Measurements from ENCODE around the gene FANK1.

The FANK1 gene

DNA sequence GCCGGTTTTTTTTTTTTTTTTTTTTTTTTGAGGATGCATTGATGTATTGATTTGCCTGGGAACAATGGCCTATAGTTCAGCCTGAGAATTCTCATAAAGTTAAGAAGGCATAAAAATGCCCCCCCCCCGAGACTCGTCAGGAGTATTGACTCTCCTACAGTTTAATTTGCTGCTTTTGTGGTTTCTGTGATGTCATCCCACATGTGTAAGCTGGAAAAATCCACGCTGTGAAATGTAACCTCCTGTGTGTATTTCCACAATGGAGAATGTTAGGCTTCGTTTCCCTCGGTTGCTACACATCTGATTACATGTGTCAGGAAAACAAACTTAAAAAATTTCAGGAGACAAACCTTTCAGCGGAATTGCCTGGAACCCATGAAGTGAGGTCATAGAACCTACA is 117.9 kb downstream of the FANK1 start:
- TF ChIP-seq, protein P1, sequence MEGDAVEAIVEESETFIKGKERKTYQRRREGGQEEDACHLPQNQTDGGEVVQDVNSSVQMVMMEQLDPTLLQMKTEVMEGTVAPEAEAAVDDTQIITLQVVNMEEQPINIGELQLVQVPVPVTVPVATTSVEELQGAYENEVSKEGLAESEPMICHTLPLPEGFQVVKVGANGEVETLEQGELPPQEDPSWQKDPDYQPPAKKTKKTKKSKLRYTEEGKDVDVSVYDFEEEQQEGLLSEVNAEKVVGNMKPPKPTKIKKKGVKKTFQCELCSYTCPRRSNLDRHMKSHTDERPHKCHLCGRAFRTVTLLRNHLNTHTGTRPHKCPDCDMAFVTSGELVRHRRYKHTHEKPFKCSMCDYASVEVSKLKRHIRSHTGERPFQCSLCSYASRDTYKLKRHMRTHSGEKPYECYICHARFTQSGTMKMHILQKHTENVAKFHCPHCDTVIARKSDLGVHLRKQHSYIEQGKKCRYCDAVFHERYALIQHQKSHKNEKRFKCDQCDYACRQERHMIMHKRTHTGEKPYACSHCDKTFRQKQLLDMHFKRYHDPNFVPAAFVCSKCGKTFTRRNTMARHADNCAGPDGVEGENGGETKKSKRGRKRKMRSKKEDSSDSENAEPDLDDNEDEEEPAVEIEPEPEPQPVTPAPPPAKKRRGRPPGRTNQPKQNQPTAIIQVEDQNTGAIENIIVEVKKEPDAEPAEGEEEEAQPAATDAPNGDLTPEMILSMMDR (conservative IDR thresholded peaks at IDR 0.05; ENCODE audit: low read depth, low read length), result no peak
- no peak overlapping the region for H3K4me3 ChIP-seq (ENCODE audit: low read length)
- no peak for DNase-seq (ENCODE audit: low read depth)

DNA sequence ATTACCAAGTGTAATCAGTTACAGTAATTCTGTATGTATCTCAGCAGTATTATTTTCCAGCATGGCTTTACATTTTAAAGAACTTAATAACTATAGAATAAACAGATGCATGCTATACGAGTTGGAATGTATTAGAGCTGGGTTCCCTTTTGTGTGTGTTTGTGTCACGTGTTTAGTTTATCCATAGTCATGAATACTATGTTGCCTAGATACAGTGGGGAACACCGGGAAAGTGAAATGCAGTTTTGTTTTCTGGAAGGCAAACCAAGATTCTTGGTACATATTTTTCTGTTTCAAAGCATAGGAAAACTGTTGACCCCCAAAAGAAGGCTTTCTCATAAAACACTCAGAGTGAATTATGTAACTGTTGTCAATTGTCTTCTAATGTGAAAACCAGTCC is 119.0 kb downstream of the FANK1 start:
- no peak for DNase-seq (ENCODE audit: low read depth)
- TF ChIP-seq, protein P1 (conservative IDR thresholded peaks at IDR 0.05; ENCODE audit: low read depth, low read length), result no peak
- no peak overlapping the region for H3K4me3 ChIP-seq (ENCODE audit: low read length)

DNA sequence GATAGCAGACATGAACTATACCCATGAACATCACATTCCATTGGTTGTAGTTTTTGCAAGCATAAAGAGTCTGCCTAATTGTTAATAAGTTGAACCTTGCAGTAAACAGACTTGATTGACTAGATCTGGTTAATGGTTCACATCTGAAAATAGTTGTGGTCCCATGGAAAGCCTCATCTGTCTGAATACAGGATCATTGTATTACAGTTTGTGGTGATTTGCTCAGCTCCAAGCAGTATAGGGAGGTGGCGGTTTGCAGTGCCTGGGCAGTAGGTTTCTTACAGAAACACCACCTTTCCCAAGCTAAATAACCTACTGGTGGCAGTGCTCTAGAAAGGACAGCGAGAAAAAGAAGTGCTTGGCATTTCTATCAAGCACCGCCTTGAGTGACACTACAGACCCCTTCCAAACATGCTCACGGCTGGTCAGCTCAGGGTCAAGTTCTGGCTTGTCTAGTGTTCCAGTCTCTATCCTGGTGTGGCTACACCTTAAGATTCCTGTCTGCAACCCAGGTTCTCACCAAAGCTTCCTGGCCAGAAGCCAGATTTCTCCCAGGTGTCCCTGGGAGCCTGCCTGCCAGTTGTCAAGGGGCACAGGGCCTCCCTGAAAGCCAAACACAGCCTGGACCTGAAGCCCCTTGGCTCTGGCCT is 119.9 kb downstream of the FANK1 start:
- TF ChIP-seq, protein P1 (conservative IDR thresholded peaks at IDR 0.05; ENCODE audit: low read depth, low read length), result no peak
- no peak overlapping the region for H3K4me3 ChIP-seq (ENCODE audit: low read length)
- no peak for DNase-seq (ENCODE audit: low read depth)

DNA sequence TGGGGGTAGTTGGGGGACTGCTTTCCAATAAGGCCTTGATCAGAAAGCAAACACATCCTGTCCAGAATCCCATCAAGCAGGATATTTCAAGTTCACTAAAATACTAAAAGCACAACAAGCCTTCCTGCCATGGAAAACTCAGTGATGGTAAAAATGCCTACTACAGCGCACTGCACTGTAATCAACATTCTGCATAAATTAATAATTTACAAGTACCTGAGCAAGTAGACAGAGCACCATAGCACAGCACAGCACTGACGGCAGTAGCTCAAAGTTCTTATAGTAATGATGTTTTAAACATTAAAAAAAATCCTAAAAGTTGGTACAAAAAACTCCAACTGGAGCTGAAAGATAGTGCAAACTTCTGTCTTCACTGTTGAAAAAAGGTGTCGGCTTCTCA is 120.5 kb downstream of the FANK1 start:
- DNase-seq (ENCODE audit: low read depth), result no peak
- TF ChIP-seq, protein P1 (conservative IDR thresholded peaks at IDR 0.05; ENCODE audit: low read depth, low read length), result no peak
- H3K4me3 ChIP-seq (ENCODE audit: low read length), result no peak overlapping the region

DNA sequence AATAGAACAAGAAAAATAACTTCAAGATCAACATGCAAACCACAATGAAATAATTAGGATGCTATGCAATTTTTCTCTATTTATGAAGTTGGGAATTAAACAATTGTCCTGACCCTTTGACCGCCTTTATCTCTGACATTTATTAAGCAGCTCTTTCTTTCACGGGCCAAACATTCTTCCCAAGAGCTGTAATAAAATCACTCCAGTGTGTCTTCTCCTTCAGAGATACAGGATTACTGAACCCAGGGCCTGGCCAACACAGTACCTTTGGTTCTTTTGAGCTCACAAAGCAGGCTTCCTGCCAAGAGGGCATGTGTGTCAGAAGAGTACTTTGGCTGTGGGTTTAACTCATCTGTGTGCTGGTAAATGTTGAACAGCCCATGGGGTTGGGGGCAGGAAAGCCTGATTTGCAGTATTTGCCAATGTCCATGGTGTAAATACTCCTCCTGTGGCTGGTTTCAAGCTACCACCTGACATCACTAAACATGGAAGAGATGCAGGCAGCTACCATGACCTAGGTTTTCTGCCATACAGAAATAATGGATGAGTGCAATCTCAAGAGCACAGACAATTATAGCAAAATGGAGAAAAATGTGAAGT is 121.7 kb downstream of the FANK1 start:
- TF ChIP-seq, protein P1 (conservative IDR thresholded peaks at IDR 0.05; ENCODE audit: low read depth, low read length), result no peak
- H3K4me3 ChIP-seq (ENCODE audit: low read length), result no peak overlapping the region
- no peak for DNase-seq (ENCODE audit: low read depth)

DNA sequence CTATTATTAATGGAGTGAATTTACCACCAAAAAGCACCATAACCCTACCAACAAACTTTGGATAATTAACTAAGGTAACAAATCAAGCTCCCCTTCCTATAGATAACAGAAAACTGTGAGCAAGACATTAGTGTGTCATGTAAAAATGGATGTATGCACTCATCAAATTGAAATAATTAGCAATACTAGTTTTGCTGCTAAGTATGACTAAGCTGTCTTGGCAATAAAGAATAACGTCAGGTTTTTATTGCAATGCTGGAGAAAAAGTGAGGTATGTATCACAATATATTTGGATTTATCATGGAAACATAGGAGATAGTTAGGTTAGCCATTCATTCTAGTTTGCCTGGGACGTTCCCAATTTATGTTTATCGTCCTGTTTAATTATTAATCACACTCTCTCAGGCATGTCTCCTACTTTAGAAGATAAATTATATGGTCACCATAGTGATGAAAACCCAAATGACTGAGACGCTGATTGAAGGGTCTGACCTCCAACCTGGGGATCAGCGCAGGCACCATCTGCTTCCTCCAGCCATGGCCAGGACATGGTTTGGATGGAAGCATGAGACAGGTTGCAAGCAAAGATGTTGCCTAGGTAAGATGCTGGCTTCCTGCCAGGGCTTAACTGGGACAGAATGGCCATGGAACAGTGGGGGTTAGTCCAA is 125.6 kb downstream of the FANK1 start:
- DNase-seq (ENCODE audit: low read depth), result no peak
- TF ChIP-seq, protein P1 (conservative IDR thresholded peaks at IDR 0.05; ENCODE audit: low read depth, low read length), result no peak
- no peak overlapping the region for H3K4me3 ChIP-seq (ENCODE audit: low read length)

DNA sequence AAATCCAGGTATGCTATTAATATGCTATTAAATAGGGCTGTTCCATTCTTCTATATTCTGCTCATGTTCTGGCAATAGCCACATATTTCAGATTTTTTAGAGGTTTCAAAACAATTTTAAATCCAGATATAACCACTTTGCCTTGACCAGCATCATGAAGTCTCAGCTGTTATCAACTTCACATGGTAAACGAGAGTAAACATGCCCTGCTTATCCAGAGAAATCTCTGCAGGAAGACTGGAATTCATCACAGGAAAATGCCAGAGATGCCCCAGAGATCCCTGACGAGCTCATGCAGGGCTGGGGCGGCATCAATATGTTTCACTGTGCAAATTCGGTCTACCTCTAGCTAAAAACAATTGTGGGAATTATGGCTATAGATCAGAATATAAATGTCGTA is 126.5 kb downstream of the FANK1 start:
- TF ChIP-seq, protein P1 (conservative IDR thresholded peaks at IDR 0.05; ENCODE audit: low read depth, low read length), result no peak
- DNase-seq (ENCODE audit: low read depth), result no peak

More for the DNA sequence above, 126.5 kb downstream of the FANK1 start:
- no peak overlapping the region for H3K4me3 ChIP-seq (ENCODE audit: low read length)
